Hepatic stellate cell (primary cell): ENCODE data around the gene CAPS.
"Not testable (repeated sequence)": the region's sequence is repeated elsewhere in the genome, so short reads cannot be mapped to it uniquely, and the experiment has no call there.

ENCODE experiments used
- DNase-seq: peaks from one replicate; pipeline ENCODE4 v3.0.0; 2011; ENCODE audit warnings: low spot score

Gene CAPS

DNA sequence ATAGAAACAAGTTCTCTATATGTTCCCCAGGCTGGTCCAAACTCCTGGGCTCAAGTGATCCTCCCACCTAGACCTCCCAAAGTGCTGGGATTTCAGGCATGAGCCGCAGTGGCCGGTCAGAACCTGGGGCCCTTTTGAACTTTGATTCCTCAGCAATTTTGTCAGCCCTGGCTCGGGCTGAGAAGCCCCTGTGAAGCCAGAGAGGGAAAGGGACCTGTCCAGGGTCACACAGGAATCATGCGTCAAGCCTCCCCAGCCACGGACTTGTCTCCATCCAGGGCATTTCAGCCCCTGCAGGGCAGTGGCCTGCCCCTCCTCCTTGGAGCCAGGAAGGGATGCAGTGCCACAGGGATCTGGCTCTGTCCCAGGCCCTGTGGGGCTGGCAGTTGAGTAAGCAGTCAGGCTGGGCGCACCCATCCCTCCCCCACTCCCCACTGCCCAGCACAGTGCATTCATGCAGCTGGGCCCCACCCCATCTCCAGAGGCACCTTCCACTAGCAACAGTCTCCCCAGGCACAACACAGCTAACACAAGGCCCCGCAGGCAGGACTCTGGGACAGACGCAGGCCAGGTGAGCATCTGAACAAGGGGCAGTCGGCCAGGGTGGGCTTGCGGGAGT, at the start of gene CAPS:
CAPS (plus strand) TSS at position 516 of the 619 bp plus-strand sequence. CDS start 153 bp downstream, outside the sequence.
- DNase-seq: peak; percentile 42

DNA sequence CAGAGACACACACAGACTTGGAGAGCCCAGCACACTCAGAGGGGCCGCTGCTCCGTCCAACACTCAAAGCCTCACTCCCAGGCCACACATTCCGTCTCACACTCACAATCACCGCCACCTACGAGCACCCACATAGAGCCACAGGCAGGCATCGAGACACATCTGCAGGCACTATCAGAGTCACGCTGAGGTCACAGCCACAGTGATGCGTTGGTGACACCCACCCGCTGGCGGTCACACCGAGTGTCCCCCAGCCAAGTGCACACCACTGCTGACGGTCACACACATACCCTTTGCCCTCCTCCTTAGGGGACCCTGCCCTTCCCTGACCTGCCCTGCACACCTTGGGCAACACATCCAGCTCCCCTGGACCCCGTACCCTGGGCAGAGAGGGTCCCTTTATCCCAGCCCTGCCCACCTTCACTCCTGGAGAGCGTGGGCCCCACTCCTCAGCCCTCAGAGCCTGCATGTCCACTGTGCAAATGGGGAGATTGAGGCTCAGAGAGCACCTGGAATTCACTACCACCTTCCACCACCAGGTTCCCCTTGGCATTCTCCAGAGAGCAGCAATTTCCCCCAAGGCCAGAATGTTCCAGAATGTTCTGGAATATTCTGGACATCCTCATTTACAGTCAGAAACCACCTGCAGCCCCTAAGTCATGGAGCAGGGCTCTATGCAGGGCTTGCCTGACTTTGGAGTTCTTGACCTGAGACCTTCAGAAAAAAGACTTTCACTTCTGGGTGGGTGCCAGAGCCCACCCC, 49.1 kb upstream of the CAPS start:
- DNase-seq: no peak

DNA sequence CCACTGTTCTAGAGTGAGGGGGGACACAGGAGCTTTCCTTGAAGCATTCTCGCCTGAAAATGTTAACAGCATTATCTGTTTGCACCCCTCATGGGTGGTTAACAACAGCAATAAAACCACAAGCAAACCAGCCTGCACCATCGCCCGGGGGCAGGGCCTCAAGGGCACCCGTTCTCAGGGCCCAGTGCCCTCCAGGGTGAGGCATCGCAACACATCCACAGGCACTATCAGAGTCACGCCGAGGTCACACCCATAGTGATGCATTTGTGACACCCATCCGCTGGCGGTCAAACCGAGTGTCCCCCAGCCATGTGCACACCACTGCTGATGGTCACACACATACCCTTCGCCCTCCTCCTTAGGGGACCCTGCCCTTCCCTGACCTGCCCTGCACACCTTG, 48.3 kb upstream of the CAPS start:
- no peak for DNase-seq

GRCh38 chr19:5867201-5868136, 46.6 kb upstream of the CAPS start:
- no peak for DNase-seq

GRCh38 chr19:5870986-5871394, 43.1 kb upstream of the CAPS start:
- peak; percentile 48 for DNase-seq

DNA sequence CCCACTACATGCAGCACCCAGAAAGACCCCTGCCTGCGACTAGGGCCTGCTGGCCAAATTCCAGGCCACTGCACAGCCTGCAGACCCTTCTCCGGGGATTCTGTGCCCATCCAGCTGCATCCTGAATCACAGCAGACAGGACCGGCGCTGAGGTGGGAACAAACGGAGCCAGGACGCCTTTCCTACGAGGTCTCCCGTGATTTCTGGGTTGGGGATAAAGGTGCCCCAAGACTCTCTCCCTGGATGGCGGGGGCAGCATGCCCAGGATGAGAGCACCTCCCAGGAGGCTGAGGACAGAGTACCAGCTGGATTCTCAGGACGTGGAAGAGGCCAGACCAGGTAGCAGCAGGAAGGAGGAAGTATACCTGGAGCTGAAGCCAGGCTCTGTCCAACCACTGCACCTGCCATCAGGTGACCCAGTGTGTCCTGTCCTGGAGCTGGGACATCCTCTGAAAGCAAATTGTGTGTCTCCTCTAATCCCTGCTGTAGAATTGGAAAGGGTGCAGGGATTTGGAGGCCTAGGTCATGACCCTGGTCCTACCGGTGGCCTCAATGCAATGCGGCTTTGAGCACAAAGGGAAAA, 40.3 kb upstream of the CAPS start:
- DNase-seq: no peak

GRCh38 chr19:5874496-5874895, 39.6 kb upstream of the CAPS start:
- not testable (repeated sequence) for DNase-seq

DNA sequence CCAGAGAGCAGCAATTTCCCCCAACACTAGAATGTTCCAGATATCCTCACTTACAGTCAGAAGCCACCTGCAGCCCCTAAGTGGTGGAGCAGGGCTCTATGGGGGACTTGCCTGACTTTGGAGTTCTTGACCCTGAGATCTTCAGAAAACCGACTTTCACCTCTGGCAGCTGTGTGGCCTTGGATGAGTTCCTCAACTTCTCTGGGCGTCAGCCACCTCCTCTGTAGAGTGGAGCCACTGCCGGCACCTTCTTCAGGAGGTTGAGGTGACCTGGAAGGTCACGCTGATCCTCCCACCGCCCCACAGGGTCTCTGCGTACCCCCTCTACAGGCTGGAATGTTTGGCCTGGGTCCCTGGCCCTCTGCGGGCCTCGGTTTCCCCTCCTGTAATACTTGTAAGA, 36.6 kb upstream of the CAPS start:
- DNase-seq: no peak

GRCh38 chr19:5877882-5878281, 36.2 kb upstream of the CAPS start:
- DNase-seq: no peak

GRCh38 chr19:5880196-5880595, 33.9 kb upstream of the CAPS start:
- no peak for DNase-seq

- peak; percentile 82 for DNase-seq
Measured at GRCh38 chr19:5880604-5881078, 33.4 kb upstream of the CAPS start.

DNA sequence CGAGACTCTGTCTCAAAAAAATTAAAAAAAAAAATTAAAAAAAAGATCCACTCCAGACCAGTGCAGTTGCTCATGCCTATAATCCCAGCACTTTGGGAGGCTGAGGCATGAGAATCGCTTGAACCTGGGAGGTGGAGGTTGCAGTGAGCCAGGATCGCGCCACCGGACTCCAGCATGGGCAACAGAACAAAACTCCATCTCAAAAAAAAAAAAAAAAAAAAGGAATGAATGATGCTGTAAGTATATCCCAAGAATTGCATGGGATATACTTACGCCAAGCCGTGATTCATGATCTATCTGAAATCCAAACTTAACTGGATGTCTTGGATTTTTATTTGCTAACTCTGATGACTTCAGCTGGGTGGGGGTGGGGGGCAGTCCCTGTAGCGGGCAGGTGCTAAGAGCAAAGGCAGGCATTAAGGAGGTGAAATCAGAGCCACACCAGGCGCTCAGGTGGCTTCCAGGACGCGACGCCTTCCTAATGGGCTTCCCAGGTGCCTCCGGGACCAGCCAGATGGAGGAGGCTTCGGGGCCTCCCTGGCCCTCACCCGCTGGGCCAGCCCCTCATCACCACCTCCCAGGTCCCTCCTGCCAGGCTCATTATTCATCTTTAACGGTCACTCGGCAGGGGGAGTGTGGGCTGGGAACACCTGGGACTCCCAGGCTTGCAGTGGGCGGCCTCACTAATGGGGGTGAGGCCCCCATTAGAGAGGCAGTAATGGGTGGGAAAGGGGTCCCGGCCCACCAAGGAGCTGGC, 32.3 kb upstream of the CAPS start:
- DNase-seq: no peak

- no peak for DNase-seq
Measured at GRCh38 chr19:5882421-5882968, 31.6 kb upstream of the CAPS start.

GRCh38 chr19:5883157-5883873, 30.7 kb upstream of the CAPS start:
- DNase-seq: not testable (repeated sequence)

- DNase-seq: not testable (repeated sequence)
Measured at GRCh38 chr19:5884065-5884811, 29.8 kb upstream of the CAPS start.

DNA sequence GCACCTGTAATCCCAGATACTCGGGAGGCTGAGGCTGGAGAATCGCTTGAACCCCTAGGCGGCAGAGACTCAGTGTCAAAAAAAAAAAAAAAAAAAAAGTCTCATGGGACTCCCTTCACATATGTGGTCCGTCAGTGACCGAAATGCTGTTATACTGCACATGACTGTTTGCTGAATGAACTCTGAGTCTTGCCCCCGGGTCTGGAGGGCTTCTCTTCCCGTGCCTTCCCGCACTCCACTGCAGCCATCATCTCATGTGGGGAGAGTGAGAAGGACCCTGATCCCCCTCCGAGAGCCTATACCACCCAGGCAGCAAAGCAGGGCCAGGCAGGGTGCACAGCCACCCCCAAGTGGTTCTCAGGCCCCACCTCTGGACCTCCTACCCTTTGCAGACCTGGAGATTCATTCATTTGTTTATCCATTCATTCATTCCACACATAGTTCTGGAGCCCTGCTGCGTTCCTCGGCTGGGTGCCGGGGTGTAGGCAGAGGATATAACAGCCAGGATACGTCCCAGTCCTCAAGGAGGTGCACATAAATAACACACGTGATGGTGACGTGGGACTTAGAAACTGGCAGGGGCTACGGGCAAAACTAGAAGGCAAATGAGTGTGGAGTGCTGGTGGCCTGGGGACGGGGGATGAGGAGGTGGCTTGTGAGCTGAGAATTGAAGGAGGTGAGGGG, 24.6 kb upstream of the CAPS start:
- peak; percentile 62 for DNase-seq

DNA sequence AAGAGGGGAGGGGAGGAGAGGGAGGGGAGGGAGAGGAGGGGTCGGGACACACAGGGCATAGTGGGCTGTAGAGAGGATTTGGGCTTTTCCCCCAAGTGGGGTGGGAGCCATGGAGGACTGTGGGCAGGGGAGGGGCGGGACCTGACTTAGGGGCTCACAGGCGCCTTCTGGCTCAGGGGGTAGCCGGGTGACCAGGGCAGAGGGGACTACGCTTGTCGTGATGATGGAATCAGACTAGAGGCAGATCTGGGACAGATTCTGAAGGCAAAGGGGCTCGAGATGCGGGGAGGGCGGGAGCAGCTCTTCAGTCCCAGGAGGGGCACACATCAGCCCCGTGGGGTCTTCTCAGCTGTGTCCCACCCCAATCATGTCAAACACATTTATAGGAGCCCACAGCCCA, 24.0 kb upstream of the CAPS start:
- DNase-seq: no peak

DNA sequence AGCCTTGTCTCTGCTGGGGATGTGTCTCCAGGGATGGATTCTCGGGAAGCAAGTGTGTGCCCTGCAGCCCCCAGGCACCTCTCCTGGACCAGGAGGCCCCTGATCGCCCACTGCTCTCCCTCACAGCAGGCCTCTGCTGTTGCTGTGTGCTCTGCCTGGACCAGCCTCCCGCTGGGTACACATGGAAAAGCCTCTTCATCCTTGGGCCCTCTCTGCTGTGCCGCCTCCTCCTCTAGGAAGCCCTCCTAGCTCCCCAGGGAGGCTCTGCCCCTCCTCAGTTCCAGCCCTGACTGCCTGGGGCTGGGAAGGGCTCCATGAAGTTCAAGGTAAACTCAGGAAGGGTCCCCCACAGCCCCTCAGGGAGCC, 22.5 kb upstream of the CAPS start:
- DNase-seq: no peak
